GM18499 (cell line): ENCODE measurements around the gene ZBTB24.
"Not testable (repeated sequence)": the region's sequence is repeated elsewhere in the genome, so short reads cannot be mapped to it uniquely, and the experiment has no call there.

Source experiments
- ATAC-seq: cut with Tn5 transposase; IDR thresholded peaks from one replicate; pipeline ENCODE4 v1.9.1; 2021; ENCODE audit warnings: moderate number of reproducible peaks; ENCODE audit not compliant: insufficient read depth, unreplicated experiment

ZBTB24 gene

DNA sequence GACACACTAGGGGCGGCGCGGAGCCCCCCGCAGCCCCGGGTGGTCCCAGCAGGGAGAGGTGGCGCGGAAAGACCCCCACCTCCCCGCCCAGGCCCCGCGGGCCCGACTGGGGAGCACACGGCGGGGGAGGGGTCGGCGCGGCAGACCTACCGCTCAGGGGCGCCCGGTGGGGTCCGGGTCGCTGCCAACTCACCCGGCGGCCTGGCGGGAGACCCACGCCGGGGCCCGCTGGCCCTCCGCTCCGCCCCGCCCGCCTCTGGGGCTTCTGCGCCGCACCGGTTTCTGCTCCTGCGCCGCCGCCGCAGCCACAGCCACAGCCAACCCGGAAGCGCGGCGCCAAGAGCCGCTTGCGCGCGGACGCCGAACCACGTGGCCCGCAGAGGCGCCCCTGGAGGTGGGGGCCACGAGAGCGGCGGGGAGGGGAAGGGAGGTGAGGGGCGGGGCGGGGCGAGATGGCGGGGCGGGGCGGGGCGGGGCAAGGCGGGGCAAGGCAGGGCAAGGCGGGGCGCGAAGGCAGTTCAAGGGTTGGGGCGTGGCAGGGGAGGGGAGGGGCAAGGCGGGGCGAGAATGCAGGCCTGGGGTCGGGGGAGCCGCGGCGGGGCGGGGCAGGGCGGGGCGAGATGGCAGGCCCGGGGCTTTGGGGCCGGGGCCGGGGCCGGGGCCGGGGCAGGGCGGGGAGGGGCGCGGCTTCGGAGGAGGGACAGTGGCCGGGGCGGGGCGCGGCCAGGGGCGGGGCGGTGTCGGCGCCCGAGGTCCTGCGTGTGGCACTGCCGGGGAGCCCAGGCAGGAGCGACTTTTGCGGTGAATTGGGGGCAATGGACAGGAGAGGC, at the start of gene ZBTB24:
ZBTB24 (minus strand) TSS at position 315 of the 830 bp plus-strand sequence. CDS start 1,193 bp downstream, outside the sequence.
- peak; percentile 52 for ATAC-seq

DNA sequence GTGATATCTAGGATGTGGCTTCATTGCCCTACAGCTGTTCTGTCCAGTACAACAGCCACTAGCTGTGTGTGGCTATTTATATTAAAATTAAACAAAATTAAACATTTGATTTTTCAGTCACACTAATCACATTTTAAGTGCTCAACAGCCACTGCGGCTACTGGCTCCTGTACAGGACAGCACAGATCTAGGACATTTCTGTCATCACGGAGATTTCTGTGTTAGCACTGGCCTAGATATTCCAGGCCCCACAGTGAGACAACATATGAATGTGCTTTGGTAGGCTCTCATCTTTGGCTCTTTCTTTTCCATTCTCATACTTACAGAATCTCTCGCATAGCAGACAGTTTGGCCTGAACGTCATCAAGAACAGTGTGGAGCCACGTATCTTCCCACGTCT, 48.4 kb upstream of the ZBTB24 start:
- no peak for ATAC-seq

DNA sequence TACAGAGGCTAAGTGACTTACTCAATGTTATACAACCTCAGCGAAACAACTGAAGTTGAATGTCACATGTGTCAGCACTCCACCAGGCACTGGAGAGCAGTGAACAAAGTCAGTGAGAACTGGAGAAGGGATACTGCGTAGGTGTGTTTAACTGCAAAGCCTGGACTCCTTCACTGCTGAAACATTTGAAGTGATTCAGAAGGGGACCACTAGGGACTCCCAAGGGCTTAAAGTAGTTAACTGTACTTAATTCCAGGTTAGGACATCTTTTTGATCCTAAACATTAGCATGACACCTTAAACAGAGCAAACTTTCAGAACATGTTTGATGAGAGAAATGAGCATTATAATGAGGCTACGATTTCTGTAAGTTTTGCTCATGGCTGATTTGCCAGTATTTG, 45.0 kb upstream of the ZBTB24 start:
- no peak for ATAC-seq

DNA sequence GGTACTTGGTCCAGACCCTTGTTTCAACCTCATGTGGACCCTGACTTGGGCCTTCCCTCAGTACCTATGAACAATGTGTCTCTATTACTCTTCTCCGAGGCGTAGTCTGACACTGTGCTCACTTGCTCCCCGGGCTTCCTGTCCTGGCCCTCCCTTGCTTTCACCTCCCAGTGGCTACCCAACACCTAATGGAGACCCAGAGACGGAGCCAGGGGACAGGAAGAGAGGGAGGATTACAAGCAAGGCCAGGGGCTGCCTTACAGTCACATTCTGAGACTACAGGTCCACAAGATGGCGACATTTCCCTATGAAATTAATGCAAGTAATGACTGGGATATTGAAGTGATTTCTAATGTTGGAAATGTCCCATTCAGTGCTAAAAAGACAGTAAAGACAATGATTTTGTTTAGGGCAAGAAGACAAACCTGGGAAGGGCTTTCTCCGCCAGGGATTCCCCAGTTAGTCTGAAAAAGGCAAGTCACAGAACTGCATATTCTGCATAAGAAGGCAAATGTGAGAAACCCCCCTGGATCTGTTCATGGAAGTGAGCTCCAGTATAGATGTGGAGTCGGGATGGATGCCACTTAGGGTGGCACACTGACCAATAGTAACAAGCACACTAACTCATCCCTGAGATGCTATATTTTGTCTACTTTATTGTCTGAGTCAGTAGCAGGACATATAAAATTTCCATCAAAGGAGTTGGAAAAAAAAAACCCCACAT, 44.0 kb upstream of the ZBTB24 start:
- ATAC-seq, result no peak

DNA sequence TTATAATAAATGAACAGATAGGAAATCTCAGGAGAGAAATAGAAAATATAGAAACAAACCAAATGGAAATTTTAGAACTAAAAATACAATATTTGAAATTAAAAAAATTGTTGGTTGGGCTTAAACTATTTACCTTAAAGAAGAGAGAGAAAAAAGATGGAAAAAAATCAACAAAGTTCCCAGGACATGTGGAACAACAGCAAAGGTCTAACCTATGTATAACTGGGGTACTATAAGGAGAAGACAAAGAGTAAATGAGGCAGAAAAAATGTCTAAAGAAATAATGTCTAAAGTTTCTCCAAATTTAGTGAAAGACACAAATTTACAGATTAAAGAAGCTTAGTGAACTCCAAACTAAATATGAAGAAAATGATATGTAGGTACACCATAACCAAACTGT, 41.1 kb upstream of the ZBTB24 start:
- no peak for ATAC-seq

DNA sequence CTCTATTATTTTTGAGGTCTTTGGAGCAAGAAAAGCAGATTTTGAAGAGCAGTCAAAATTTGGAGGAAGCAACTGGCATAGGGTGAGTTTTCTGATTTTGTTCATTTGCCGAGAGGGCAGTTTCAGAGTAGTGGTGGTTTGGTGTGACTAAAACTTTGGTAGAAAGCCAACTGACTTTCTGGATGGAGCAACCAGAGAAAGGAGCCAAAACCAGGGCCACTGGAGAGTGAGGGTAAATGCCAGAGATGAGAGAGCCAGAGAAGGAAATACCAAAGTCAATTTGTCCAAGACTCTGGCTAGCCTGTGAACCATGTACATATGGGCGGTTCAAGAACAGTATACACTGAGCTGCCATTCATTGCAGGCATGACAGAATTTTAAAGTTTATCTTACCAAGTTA, 40.5 kb upstream of the ZBTB24 start:
- ATAC-seq, result no peak

DNA sequence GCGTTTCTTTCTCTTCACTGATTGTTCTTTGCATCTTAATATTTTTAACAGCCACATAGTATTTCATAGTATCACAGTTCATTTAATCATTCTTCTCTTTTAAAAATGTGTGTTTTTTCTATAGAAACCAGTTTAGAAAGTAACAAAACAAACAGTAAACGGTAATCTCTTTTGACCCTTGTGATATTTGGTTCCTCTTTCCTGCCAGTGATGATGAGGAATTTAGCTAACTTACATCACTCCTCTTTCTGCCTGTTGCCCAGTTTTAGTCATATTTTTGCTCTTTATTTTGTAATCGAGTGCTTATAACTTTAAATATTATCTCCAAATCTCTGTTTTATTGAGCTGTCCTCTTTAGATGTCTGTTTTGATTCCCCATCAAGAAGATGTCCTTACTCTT, 38.1 kb upstream of the ZBTB24 start:
- ATAC-seq, result no peak

DNA sequence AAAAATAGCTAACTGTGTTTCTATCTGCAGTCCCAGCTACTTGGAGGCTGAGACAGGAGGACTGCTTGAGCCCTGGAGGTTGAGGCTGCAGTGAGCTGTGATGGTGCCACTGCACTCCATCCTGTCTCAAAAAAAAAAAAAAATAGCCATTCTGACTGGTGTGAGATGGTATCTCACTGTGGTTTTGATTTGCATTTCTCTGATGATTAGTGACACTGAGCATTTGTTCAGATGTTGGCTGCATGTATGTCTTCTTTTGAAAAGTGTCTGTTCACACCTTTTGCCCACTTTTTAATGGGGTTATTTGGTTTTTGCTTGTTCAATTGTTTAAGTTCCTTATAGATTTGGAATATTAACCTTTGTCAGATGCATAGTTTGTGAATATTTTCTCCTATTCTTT, 36.6 kb upstream of the ZBTB24 start:
- ATAC-seq, result not testable (repeated sequence)

DNA sequence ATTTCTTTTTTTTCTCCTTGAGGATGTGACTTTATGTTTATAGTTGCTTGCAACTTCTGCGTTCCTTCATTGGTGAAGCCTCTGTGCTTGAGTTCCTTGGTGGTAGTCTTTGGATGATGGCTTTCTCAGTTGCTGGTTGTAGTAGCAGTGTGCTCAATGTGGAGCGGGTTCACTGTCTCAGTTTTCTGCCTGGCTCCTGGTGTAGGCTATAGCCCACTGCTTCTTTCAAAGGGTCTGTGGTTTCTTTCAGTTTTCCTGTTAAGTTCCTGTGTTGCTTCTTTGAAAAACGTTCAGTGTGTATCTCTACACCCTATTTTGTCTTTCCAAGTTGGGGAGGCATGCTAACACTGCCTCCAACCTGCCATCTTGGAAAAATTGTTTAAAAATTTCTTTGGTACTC, 33.9 kb upstream of the ZBTB24 start:
- no peak for ATAC-seq

DNA sequence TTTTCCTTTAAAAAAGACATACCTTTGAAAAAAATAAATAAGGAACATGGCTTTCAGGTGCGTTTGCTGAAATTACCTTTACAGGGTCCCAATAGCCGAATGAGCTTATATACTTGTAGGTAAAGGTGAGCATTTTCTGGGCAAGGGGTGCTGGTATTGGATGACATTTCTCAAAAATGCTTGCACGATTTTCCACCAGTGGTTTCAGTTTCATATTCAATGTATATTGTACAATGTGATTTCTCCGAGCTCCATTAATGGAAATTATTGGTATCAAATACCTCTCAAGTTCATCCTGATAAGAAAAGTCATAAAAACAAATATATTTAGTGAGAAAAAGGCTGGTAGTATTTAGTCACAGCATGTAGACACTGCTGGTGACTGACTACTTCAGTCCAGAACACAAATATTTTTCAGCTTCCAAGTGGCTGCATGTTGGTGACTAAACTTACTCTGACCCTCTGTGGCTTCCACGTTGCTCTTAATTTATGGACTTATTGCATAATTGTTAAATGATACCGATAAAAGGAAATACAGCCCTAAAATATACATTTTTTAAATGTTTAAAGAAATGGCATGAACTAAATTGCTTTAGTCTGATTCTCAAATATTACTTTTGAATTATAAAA, 32.9 kb upstream of the ZBTB24 start:
- no peak for ATAC-seq

DNA sequence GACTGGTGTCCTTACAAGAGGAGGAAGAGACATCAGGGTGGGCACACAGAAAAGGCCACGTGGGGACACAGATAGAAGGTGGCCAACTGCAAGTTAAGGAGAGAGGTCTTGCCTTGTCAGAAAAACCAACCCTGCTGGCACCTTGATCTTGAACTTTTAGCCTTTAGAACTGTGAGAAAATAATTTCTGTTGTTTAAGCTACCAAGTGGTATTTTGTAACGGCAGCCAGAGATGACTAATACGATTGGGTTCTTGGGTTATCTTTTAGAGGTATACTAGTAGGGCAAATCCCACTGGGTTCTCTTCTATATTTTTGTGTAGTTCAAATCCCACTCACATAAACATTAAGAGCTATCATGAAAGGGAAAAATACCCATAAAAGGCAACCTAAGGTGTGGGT, 31.9 kb upstream of the ZBTB24 start:
- no peak for ATAC-seq

DNA sequence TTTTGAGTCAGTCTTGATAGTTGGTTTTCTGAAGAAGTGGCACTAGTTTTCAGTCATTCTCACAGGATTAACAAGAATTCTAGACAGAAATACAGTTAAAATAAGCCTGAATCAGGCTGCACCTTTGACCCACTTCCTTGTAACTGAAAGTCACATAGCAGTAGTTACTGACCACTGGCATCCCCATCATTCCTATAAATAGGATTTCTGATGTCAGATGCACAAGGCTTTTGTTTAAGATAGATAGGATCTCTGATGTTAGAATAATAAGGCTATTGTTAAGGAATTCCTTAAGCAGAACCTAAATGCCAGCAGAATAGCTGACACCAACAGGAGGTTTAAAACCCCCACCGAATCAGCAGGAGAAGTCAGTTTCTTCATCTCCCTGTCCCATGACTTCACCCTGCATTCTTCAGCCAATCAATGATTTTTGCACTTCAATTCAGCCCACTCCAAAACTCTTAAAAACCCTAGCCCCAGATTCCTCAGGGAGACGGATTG, 30.6 kb upstream of the ZBTB24 start:
- ATAC-seq, result no peak

DNA sequence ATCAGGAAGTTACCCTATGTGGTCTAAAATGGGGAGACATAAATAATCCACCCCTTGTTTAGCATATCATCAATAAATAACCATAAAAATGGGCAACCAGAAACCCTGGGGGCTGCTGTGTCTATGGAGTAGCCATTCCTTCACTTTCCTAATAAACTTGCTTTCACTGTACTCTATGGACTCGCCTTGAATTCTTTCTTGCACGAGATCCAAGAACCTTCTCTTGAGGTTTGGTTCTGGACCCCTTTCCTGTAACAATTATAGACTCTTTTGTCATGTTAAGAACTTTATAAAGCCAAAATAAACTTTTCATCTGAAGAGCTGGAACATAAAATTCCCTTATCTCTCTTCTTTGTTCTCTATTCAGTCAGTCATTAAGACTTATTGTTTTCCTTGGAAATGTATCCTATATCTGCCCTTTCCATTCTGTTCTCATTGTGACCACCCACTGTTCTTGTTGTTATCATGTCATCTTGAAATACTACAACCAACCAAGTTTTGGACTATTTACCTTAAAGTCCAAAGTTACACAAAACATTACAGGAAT, 29.3 kb upstream of the ZBTB24 start:
- no peak for ATAC-seq

DNA sequence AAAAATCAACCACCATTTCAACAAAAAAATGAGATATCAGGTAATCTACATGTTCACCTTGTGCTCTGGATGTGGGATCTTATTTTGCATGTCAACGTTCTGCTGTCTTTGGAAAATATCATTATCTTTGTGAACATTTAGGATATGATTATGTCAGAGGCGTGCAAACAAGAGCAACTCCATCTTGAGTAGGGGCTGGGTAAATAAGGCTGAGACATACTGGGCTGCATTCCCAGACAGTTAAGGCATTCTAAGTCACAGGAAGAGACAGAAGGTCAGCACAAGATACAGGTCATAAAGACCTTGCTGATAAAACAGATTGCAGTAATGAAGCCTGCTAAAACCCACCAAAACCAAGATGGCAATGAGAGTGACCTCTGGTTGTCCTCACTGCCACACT, 28.8 kb upstream of the ZBTB24 start:
- no peak for ATAC-seq

DNA sequence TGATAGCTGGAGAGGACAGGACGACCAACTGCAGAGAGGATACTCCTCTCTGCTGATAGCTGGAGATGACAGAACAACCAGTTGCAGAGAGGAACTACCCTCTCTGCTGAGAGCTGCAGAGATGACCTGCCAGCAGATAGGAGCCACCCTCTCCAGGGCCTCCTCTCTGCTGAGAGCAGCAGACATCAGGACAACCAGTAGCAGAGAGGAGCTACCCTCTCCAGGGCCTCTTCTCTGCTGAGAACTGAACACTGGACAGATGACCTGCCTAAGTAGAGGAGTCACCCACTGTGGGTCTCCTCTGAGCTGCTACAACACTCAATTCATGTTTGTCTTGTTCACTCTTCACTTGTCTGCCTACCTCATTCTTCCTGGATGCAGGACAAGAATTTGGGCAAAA, 27.3 kb upstream of the ZBTB24 start:
- no peak for ATAC-seq

DNA sequence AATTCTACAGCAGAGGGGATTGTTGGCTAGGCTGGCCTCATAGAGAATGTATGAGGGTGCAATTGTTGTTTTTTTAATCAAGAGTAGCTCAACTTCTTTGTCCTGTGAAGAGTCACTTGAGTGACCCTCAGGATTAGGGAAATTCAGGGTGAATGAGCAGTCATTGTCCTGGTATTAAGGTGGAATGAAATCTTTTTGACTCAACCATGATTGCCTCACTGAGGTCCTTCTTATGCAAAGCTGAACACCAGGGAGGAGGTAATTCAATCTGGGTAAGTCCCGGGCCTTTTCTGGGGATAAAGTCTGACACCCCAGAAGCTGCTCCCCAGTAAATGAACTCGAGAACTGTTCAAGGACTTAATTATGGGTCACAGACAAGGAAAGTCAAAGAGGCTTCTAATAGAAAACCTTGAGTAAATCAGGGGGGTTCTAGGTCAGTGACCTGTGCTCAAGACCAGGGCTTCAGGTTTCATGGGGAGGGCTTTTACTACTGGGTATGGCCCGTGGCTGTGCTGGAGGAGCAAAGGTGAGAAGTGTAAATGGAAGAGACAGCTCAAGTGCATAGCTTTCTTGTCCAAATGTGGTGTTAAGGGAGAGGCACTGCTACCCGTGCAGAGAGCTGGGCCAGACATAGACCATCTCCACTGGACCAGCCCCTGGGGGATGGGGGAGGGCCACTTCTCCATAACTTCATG, 25.3 kb upstream of the ZBTB24 start:
- no peak for ATAC-seq

DNA sequence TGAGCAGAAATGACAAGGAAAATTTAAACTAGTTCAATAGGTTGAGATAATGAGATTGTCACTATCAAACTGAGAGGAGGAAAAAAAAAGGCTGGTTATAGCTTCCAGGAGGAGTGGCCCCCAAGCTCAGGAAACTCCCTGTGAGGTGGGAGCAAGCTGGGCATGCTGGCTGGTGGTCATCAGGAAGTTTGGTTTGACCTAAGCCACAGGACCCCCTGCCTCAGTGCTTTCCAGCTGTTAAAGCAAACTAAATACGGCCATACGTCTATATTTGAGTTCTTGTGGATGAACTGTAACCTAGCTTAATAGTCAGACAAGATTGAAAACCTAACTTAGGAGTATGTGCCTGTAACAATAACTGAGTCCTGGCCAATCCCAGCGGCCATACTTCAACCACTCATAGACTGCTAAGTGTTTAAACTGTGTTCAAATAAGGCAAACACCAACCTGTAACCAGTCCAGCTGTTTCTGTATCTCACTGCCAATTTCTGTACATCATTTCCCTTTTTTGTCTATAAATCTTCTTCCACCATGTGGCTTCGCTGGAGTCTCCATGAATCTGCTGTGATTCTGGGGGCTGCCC, 24.6 kb upstream of the ZBTB24 start:
- ATAC-seq, result no peak

DNA sequence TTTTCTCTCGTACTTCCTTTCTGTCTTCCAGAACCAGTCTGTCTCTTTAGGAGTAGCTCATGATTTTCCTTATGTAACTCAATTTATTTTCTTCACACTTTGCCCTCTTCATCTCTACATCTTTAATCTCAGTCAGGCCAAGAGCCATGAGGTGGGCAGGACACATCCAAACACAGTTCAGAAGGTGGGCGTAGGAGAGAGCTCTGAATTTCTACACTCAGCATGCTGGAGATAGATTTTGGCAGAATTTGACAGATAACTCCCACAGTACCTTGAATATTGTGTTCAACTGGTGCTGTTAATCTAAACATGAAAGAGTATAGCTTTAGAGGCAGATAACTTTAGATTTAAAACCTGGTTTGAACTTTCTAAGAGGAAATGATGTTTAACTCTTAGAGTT, 23.8 kb upstream of the ZBTB24 start:
- no peak for ATAC-seq

DNA sequence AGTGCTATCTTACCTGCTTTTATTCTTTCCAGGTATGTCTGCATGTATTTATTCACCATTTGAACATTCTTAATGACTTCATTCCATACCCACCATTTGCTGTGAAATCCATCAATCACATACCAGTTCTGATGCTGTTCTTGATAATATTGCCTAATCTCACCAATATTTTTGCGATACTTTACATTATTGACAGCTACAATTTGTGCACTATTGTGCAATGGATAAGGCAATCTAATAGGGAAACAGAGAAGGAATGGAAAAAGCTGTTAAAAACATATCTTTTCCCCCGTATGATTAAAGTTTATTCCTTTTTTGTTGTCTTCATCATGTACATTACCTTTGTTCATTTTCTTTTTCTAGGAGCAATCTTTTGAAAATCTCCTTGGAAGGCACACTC, 23.3 kb upstream of the ZBTB24 start:
- no peak for ATAC-seq
